ENCODE results near the gene NDE1.

DNA sequence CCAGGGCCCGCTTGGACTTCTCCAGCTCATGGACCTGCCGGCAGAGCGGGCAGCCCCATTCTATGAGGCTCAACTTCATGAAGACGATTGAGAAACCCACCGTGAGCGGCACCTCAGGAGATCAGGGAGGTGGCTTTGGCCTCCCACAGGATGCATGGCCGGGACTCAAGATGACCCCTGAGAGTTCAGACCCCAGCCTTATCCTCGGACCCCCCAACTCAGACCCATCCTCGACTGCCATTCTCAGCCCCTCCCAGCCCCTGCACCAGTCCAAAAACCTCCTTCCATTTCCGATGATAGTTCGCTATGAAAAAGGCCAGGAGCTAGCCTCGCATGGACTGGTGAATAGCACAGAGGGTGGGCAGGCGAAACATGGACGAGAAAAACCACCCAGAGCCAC lies 71.0 kb downstream of the NDE1 start:
- TF ChIP-seq POLR2A (IDR thresholded peaks at IDR 0.05; ENCODE audit: low read depth, low read length) (no peak), POLR2AphosphoS5 (IDR thresholded peaks at IDR 0.05; ENCODE audit: insufficient read depth, low read depth, low read length) (no peak), EZH2 (IDR thresholded peaks at IDR 0.05; ENCODE audit: borderline replicate concordance, low read depth, low read length, severe bottlenecking) (no peak), GATA2 (IDR thresholded peaks at IDR 0.05; ENCODE audit: insufficient read depth, insufficient read length, low read depth, low read length) (no peak), JUN (IDR thresholded peaks at IDR 0.05; ENCODE audit: borderline replicate concordance, insufficient read depth, insufficient read length, low read depth) (no peak)

Measured in endothelial cell of umbilical vein (primary cell).